Astrocyte (in vitro differentiated cells and primary cell): ENCODE results near the gene WDR45. TPM values are rescaled to one million over a fixed set of nuclear protein-coding genes. Genes with fewer than 3 reads are reported as not detected.
A peak's percentile ranks its signal among the peaks of the same experiment; 100 is the strongest.

Source experiments
- DNase-seq: peaks from one replicate; pipeline ENCODE4 v3.0.0-alpha.2; 2010; ENCODE audit warnings: low read depth
- FAIRE-seq: peaks from 2 replicates; lab custom pipeline; 2011; peaks lifted over from hg19 to GRCh38; lab: Jason Lieb, UNC
- H2AFZ ChIP-seq: 2 replicates; pipeline ENCODE4 v1.6.0; 2012; ENCODE audit warnings: low read depth, low read length, inconsistent platforms
- H3K27ac ChIP-seq: 2 replicates; pipeline ENCODE4 v1.5.1; 2011; ENCODE audit warnings: low read depth, low read length, inconsistent platforms
- H3K27me3 ChIP-seq: 2 replicates; pipeline ENCODE4 v1.6.0; 2011; ENCODE audit warnings: low read length, inconsistent platforms; ENCODE audit not compliant: insufficient read depth
- H3K36me3 ChIP-seq: 2 replicates; pipeline ENCODE4 v1.5.1; 2011; ENCODE audit warnings: low read length, inconsistent platforms; ENCODE audit not compliant: insufficient read depth
- H3K4me1 ChIP-seq: 2 replicates; pipeline ENCODE4 v1.5.1; 2011; ENCODE audit warnings: low read length, inconsistent platforms; ENCODE audit not compliant: insufficient read depth
- H3K4me2 ChIP-seq: 2 replicates; pipeline ENCODE4 v1.6.0; 2012; ENCODE audit warnings: low read length, inconsistent platforms
- H3K4me3 ChIP-seq: 2 replicates; pipeline ENCODE4 v1.5.1; 2011; ENCODE audit warnings: low read depth, mild to moderate bottlenecking, low read length, inconsistent platforms; ENCODE audit not compliant: insufficient read depth
- H3K79me2 ChIP-seq: 2 replicates; pipeline ENCODE4 v1.6.0; 2012; ENCODE audit warnings: mild to moderate bottlenecking, low read length, inconsistent platforms; ENCODE audit not compliant: insufficient read depth
- H3K9ac ChIP-seq: 2 replicates; pipeline ENCODE4 v1.6.0; 2012; ENCODE audit warnings: mild to moderate bottlenecking, low read length, inconsistent platforms
- H3K9me3 ChIP-seq: 2 replicates; pipeline ENCODE4 v1.5.1; 2012; ENCODE audit warnings: low read depth, mild to moderate bottlenecking, low read length, inconsistent platforms; ENCODE audit not compliant: insufficient read depth
- H4K20me1 ChIP-seq: 2 replicates; pipeline ENCODE4 v1.6.0; 2012; ENCODE audit warnings: low read length, inconsistent platforms; ENCODE audit not compliant: insufficient read depth
- H3K27ac Mint-ChIP-seq: one replicate; pipeline ENCODE4 v1.8.0; 2021; ENCODE audit warnings: mild to moderate bottlenecking, mixed read lengths; ENCODE audit not compliant: unreplicated experiment
- H3K27me3 Mint-ChIP-seq: one replicate; pipeline ENCODE4 v1.8.0; 2021; ENCODE audit warnings: low read depth, mixed read lengths; ENCODE audit not compliant: unreplicated experiment
- H3K36me3 Mint-ChIP-seq: one replicate; pipeline ENCODE4 v1.8.0; 2021; ENCODE audit warnings: low read depth, mixed read lengths; ENCODE audit not compliant: unreplicated experiment
- H3K4me1 Mint-ChIP-seq: one replicate; pipeline ENCODE4 v1.8.0; 2021; ENCODE audit warnings: low read depth, mixed read lengths; ENCODE audit not compliant: unreplicated experiment
- H3K4me3 Mint-ChIP-seq: one replicate; pipeline ENCODE4 v1.8.0; 2021; ENCODE audit warnings: mild to moderate bottlenecking, moderate library complexity, mixed read lengths; ENCODE audit not compliant: unreplicated experiment
- H3K9me3 Mint-ChIP-seq: one replicate; pipeline ENCODE4 v1.8.0; 2021; ENCODE audit warnings: mild to moderate bottlenecking, mixed read lengths; ENCODE audit not compliant: unreplicated experiment
- EZH2 ChIP-seq: IDR thresholded peaks from 2 replicates; pipeline ENCODE4 v1.6.1; 2012; ENCODE audit warnings: mild to moderate bottlenecking, low read length, inconsistent platforms; ENCODE audit not compliant: insufficient read depth
- total RNA-seq: library from RNA; stranded (reverse); gene quantifications from 2 replicates; pipeline ENCODE4 v1.2.1, GENCODE V29; 2021
- TF ChIP-seq, protein P1 (sequence below): IDR thresholded peaks from 2 replicates; pipeline ENCODE4 v1.5.1; 2011; ENCODE audit warnings: low read depth, mild to moderate bottlenecking, inconsistent platforms, low read length, moderate library complexity; ENCODE audit not compliant: insufficient read depth

The WDR45 gene
- total RNA-seq, 1 donor from 2014 or later: 54.9 TPM

- H2AFZ ChIP-seq: no peak within 1 kb of the TSS
- FAIRE-seq: peak; percentile 90
- H3K36me3 Mint-ChIP-seq: peaks cover 2% of the 10 kb centered on the region
- peak within 1 kb of the TSS; percentile 95 for H3K4me2 ChIP-seq
- peak within 1 kb of the TSS; percentile 71 for H3K4me3 ChIP-seq
- H3K27ac ChIP-seq: peak within 1 kb of the TSS; percentile 47
- peak within 1 kb of the TSS; percentile 62 for H3K27ac Mint-ChIP-seq
- H3K79me2 ChIP-seq: peaks cover 29% of the 10 kb centered on the region
- H3K4me3 Mint-ChIP-seq: peak within 1 kb of the TSS; percentile 89
- H4K20me1 ChIP-seq: peaks cover 21% of the 10 kb centered on the region
- no peaks in the 10 kb centered on the region for H3K9me3 Mint-ChIP-seq
- H3K27me3 Mint-ChIP-seq: no peaks in the 10 kb centered on the region
- DNase-seq: peak; percentile 80
- peaks cover 4% of the 10 kb centered on the region for H3K4me1 Mint-ChIP-seq
- peaks cover 10% of the 10 kb centered on the region for H3K4me1 ChIP-seq
- H3K9me3 ChIP-seq: no peaks in the 10 kb centered on the region
- H3K9ac ChIP-seq: peak within 1 kb of the TSS; percentile 85
- no peaks in the 10 kb centered on the region for H3K27me3 ChIP-seq
- no peak for TF ChIP-seq EZH2
- TF ChIP-seq, protein P1, sequence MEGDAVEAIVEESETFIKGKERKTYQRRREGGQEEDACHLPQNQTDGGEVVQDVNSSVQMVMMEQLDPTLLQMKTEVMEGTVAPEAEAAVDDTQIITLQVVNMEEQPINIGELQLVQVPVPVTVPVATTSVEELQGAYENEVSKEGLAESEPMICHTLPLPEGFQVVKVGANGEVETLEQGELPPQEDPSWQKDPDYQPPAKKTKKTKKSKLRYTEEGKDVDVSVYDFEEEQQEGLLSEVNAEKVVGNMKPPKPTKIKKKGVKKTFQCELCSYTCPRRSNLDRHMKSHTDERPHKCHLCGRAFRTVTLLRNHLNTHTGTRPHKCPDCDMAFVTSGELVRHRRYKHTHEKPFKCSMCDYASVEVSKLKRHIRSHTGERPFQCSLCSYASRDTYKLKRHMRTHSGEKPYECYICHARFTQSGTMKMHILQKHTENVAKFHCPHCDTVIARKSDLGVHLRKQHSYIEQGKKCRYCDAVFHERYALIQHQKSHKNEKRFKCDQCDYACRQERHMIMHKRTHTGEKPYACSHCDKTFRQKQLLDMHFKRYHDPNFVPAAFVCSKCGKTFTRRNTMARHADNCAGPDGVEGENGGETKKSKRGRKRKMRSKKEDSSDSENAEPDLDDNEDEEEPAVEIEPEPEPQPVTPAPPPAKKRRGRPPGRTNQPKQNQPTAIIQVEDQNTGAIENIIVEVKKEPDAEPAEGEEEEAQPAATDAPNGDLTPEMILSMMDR: no peak
- no peaks in the 10 kb centered on the region for H3K36me3 ChIP-seq
Measured at GRCh38 chrX:49073601-49074575, 5.8 kb downstream of the WDR45 start, which contains the start of gene PRAF2. PRAF2 (minus strand) TSS chrX:49074002; CDS start chrX:49073987, 15 bp downstream.

DNA sequence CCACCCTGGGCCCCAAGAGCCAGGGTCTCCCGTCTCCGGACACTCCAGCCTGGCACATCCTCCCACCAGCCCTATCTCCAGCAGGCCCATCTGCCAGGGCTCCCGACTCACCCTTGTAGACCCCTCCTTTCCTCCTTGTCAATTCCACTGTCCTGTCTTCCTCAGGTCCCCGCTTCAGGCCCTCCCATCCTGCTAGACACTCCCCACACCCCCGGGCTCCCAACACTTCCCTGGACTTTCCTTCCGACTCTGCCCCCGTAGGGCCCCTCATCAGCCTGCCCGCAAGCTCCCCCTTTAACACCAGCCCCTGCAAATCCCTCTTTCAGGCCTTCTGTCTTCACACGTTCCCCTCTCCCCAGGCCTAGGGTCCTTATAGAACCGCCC is 7.0 kb downstream of the WDR45 start:
- DNase-seq: no peak
- Histone ChIP-seq H3K9me3 (no peaks in the 10 kb centered on the region), H3K27ac (peak overlapping the region; percentile 19), H3K79me2 (peaks cover 26% of the 10 kb centered on the region), H3K9ac (peak overlapping the region; percentile 85), H4K20me1 (peaks cover 21% of the 10 kb centered on the region), H3K4me2 (peak overlapping the region; percentile 95), H2AFZ (no peak overlapping the region), H3K36me3 (no peaks in the 10 kb centered on the region), H3K4me1 (peaks cover 7% of the 10 kb centered on the region), H3K27me3 (no peaks in the 10 kb centered on the region), H3K4me3 (peak overlapping the region; percentile 71)
- H3K36me3 Mint-ChIP-seq: peaks cover 2% of the 10 kb centered on the region
- H3K9me3 Mint-ChIP-seq: no peaks in the 10 kb centered on the region
- H3K27ac Mint-ChIP-seq: peak overlapping the region; percentile 62
- FAIRE-seq: peak; percentile 34
- no peaks in the 10 kb centered on the region for H3K27me3 Mint-ChIP-seq
- TF ChIP-seq, protein P1: no peak
- no peak for TF ChIP-seq EZH2
- peak overlapping the region; percentile 89 for H3K4me3 Mint-ChIP-seq
- no peaks in the 10 kb centered on the region for H3K4me1 Mint-ChIP-seq
